Measurements from ENCODE around the gene AP2M1. TPM values are rescaled to one million over a fixed set of nuclear protein-coding genes. Genes with fewer than 3 reads are reported as not detected.

Gene AP2M1
- total RNA-seq, 1 donor from 2014 or later: 298 TPM

DNA sequence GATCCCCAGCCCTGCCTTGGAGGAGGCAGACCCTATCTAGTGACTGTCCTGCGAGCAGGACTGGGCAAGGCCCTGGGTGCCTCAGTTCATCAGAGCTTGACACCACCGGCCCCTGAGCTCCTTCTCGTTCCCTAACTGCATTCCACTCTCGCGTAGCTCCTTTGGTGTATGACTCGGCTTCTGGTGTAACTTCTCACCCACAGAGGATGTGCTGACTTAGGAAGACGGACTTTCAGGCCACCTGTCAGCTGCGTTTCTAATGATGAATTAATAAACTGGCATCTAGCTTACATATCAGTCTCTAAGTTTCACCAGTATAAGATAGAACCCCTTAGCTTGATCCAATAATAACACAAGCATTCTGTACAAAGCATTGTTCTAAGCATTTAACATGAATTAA, 28.9 kb downstream of the AP2M1 start:
- Mint-ChIP-seq H3K36me3 (no peaks in the 10 kb centered on the region), H3K4me3 (no peak overlapping the region), H3K9me3 (no peaks in the 10 kb centered on the region), H3K27me3 (peaks cover 27% of the 10 kb centered on the region), H3K27ac (no peak overlapping the region), H3K4me1 (ENCODE audit: unreplicated experiment) (no peaks in the 10 kb centered on the region)
- TF ChIP-seq, protein P1, sequence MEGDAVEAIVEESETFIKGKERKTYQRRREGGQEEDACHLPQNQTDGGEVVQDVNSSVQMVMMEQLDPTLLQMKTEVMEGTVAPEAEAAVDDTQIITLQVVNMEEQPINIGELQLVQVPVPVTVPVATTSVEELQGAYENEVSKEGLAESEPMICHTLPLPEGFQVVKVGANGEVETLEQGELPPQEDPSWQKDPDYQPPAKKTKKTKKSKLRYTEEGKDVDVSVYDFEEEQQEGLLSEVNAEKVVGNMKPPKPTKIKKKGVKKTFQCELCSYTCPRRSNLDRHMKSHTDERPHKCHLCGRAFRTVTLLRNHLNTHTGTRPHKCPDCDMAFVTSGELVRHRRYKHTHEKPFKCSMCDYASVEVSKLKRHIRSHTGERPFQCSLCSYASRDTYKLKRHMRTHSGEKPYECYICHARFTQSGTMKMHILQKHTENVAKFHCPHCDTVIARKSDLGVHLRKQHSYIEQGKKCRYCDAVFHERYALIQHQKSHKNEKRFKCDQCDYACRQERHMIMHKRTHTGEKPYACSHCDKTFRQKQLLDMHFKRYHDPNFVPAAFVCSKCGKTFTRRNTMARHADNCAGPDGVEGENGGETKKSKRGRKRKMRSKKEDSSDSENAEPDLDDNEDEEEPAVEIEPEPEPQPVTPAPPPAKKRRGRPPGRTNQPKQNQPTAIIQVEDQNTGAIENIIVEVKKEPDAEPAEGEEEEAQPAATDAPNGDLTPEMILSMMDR (conservative IDR thresholded peaks at IDR 0.05): no peak
- DNase-seq (ENCODE audit: extremely low spot score, unreplicated experiment): no peak

DNA sequence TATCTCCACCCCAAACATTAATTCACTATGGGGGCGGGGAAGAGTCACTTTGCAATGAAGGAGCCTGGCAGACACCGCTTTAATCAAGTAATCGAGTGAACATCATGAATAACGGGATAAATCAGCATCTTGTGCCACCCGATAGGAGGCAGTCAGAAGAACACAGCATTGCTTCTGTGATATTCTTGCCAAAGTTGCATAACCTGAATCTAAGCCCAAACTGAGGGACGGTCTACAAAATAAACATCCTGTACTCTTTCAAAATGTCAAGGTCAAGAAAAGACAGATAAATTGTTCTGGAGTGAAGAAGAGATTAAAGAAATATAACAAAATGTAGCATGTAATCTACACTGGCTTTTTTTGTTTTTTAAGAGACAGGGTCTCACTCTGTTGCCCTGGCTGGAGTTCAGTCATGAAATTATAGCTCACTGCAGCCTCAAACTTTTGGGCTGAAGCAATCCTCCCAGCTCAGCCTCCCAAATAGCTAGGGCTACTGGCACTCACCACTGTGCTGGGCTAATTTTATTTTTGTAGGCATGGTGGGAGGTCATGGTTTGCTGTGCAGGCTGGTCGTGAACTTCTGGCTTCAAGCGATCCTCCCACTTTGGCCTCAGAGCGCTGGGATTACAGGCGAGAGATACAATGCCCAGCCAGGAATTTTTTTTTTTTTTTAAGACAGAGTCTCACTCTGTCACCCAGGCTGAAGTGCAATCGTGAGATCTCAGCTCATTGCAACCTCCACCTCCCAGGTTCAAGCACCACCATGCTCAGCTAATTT, 34.7 kb downstream of the AP2M1 start:
- H3K27ac Mint-ChIP-seq: no peak overlapping the region
- H3K9me3 Mint-ChIP-seq: no peaks in the 10 kb centered on the region
- no peak for DNase-seq (ENCODE audit: extremely low spot score, unreplicated experiment)
- no peaks in the 10 kb centered on the region for H3K4me1 Mint-ChIP-seq (ENCODE audit: unreplicated experiment)
- peaks cover 38% of the 10 kb centered on the region for H3K27me3 Mint-ChIP-seq
- TF ChIP-seq, protein P1 (conservative IDR thresholded peaks at IDR 0.05): no peak
- no peak overlapping the region for H3K4me3 Mint-ChIP-seq
- no peaks in the 10 kb centered on the region for H3K36me3 Mint-ChIP-seq

- H3K27ac Mint-ChIP-seq: no peak overlapping the region
- no peak for DNase-seq (ENCODE audit: extremely low spot score, unreplicated experiment)
- peaks cover 29% of the 10 kb centered on the region for H3K27me3 Mint-ChIP-seq
- no peaks in the 10 kb centered on the region for H3K36me3 Mint-ChIP-seq
- H3K4me3 Mint-ChIP-seq: no peak overlapping the region
- TF ChIP-seq, protein P1 (conservative IDR thresholded peaks at IDR 0.05): no peak
- H3K9me3 Mint-ChIP-seq: no peaks in the 10 kb centered on the region
- H3K4me1 Mint-ChIP-seq (ENCODE audit: unreplicated experiment): no peaks in the 10 kb centered on the region
Measured at GRCh38 chr3:184211297-184211696, 36.6 kb downstream of the AP2M1 start.

GRCh38 chr3:184211718-184212117, 37.1 kb downstream of the AP2M1 start:
- peaks cover 25% of the 10 kb centered on the region for H3K27me3 Mint-ChIP-seq
- TF ChIP-seq, protein P1 (conservative IDR thresholded peaks at IDR 0.05): no peak
- H3K36me3 Mint-ChIP-seq: no peaks in the 10 kb centered on the region
- no peak overlapping the region for H3K27ac Mint-ChIP-seq
- H3K4me3 Mint-ChIP-seq: no peak overlapping the region
- H3K4me1 Mint-ChIP-seq (ENCODE audit: unreplicated experiment): no peaks in the 10 kb centered on the region
- no peak for DNase-seq (ENCODE audit: extremely low spot score, unreplicated experiment)
- H3K9me3 Mint-ChIP-seq: no peaks in the 10 kb centered on the region

- TF ChIP-seq, protein P1 (conservative IDR thresholded peaks at IDR 0.05): no peak
- DNase-seq (ENCODE audit: extremely low spot score, unreplicated experiment): no peak
- H3K9me3 Mint-ChIP-seq: no peaks in the 10 kb centered on the region
- H3K4me3 Mint-ChIP-seq: no peak overlapping the region
- peaks cover 24% of the 10 kb centered on the region for H3K27me3 Mint-ChIP-seq
- H3K27ac Mint-ChIP-seq: no peak overlapping the region
- no peaks in the 10 kb centered on the region for H3K4me1 Mint-ChIP-seq (ENCODE audit: unreplicated experiment)
- H3K36me3 Mint-ChIP-seq: no peaks in the 10 kb centered on the region
Measured at GRCh38 chr3:184218814-184219213, 44.2 kb downstream of the AP2M1 start.

All from type B pancreatic cell (in vitro differentiated cells).